Mammary epithelial cell (primary cell): Measurements from ENCODE around the gene CDS2.

Experiments
- EZH2 ChIP-seq: IDR thresholded peaks from 2 replicates; pipeline ENCODE4 v1.6.1; 2012; ENCODE audit warnings: low read length, inconsistent platforms, borderline replicate concordance
- TF ChIP-seq, protein P1 (sequence below), 2 donors: IDR thresholded peaks in 1 of 2; conservative IDR thresholded peaks in 1 of 2; 2 replicates each; pipeline ENCODE4 v1.5.1; 2011 to 2012; ENCODE audit warnings: inconsistent platforms in 2 of 2, low read length in 2 of 2, mild to moderate bottlenecking in 2 of 2, control low read depth in 1 of 2, low read depth in 1 of 2; ENCODE audit not compliant: insufficient read depth in 1 of 2; ENCODE audit errors: extremely low read depth in 1 of 2

DNA sequence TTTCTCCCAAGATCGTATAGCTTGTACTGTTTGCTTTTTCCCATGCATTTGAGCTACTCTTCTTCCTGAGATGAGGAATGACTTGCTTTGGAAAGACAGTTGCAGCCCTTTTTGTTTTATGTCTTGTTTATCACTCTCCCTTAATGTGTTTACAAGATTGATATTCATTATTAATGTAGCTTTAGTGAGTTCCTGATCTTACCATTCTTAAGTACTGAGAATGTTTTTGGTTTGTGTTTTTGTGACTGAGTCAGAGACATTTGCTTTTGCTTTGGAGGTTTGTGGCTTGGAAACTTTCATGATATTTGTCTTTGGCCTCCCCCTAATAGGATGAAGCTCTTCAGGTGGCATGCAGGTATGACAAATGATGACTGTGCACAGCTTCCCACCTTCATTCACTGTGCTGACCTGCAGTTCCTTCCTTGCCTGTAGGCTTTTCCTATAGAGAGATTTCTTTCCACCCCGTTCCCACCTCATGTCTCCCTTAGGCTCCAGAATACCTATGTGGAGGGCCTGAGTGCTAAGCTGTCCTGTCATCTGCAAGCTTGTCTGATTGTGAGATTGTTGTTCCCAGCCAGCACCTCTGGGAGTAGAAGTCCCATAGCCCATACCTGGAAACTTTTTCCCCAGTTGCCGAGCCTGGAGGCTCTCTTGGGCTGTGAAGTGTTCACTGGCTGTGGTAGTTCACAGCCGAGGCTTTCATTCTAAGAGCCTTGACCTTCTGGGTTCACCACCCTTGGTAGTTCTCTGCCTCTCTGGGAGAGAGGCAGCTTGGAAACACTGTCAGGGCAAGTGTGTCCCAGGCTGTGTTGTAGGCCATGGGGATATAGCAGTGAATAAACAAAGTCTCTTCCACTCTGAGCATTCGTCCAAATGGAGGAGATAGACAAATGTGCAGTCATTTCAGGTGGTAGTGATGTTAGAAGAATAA is 27.1 kb downstream of the CDS2 start:
- TF ChIP-seq, protein P1, sequence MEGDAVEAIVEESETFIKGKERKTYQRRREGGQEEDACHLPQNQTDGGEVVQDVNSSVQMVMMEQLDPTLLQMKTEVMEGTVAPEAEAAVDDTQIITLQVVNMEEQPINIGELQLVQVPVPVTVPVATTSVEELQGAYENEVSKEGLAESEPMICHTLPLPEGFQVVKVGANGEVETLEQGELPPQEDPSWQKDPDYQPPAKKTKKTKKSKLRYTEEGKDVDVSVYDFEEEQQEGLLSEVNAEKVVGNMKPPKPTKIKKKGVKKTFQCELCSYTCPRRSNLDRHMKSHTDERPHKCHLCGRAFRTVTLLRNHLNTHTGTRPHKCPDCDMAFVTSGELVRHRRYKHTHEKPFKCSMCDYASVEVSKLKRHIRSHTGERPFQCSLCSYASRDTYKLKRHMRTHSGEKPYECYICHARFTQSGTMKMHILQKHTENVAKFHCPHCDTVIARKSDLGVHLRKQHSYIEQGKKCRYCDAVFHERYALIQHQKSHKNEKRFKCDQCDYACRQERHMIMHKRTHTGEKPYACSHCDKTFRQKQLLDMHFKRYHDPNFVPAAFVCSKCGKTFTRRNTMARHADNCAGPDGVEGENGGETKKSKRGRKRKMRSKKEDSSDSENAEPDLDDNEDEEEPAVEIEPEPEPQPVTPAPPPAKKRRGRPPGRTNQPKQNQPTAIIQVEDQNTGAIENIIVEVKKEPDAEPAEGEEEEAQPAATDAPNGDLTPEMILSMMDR (conservative IDR thresholded peaks at IDR 0.05 in 1 of 2, IDR thresholded peaks at IDR 0.05 in 1 of 2; ENCODE audit: extremely low read depth in 1 of 2, insufficient read depth in 1 of 2, low read depth in 1 of 2, low read length in 2 of 2) = peak; percentile 30 to 37
- no peak for TF ChIP-seq EZH2
